GM19025 (cell line): ENCODE results near the gene GCN1.
"Not testable (repeated sequence)": the region's sequence is repeated elsewhere in the genome, so short reads cannot be mapped to it uniquely, and the experiment has no call there.

Source experiments
- ATAC-seq: cut with Tn5 transposase; IDR thresholded peaks from one replicate; pipeline ENCODE4 v1.9.1; 2021; ENCODE audit warnings: mild to moderate bottlenecking, low read depth, moderate library complexity; ENCODE audit not compliant: unreplicated experiment

Gene GCN1, protein sequence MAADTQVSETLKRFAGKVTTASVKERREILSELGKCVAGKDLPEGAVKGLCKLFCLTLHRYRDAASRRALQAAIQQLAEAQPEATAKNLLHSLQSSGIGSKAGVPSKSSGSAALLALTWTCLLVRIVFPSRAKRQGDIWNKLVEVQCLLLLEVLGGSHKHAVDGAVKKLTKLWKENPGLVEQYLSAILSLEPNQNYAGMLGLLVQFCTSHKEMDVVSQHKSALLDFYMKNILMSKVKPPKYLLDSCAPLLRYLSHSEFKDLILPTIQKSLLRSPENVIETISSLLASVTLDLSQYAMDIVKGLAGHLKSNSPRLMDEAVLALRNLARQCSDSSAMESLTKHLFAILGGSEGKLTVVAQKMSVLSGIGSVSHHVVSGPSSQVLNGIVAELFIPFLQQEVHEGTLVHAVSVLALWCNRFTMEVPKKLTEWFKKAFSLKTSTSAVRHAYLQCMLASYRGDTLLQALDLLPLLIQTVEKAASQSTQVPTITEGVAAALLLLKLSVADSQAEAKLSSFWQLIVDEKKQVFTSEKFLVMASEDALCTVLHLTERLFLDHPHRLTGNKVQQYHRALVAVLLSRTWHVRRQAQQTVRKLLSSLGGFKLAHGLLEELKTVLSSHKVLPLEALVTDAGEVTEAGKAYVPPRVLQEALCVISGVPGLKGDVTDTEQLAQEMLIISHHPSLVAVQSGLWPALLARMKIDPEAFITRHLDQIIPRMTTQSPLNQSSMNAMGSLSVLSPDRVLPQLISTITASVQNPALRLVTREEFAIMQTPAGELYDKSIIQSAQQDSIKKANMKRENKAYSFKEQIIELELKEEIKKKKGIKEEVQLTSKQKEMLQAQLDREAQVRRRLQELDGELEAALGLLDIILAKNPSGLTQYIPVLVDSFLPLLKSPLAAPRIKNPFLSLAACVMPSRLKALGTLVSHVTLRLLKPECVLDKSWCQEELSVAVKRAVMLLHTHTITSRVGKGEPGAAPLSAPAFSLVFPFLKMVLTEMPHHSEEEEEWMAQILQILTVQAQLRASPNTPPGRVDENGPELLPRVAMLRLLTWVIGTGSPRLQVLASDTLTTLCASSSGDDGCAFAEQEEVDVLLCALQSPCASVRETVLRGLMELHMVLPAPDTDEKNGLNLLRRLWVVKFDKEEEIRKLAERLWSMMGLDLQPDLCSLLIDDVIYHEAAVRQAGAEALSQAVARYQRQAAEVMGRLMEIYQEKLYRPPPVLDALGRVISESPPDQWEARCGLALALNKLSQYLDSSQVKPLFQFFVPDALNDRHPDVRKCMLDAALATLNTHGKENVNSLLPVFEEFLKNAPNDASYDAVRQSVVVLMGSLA (N-terminal part only)

GRCh38 chr12:120194534-120195395 is at the start of gene GCN1:
Gene GCN1 (minus strand): TSS chr12:120194715. CDS start chr12:120194697, 18 bp downstream.
- peak; percentile 77 for ATAC-seq

- ATAC-seq, result no peak
Observed at GRCh38 chr12:120242971-120243699, 48.6 kb upstream of the GCN1 start.

DNA sequence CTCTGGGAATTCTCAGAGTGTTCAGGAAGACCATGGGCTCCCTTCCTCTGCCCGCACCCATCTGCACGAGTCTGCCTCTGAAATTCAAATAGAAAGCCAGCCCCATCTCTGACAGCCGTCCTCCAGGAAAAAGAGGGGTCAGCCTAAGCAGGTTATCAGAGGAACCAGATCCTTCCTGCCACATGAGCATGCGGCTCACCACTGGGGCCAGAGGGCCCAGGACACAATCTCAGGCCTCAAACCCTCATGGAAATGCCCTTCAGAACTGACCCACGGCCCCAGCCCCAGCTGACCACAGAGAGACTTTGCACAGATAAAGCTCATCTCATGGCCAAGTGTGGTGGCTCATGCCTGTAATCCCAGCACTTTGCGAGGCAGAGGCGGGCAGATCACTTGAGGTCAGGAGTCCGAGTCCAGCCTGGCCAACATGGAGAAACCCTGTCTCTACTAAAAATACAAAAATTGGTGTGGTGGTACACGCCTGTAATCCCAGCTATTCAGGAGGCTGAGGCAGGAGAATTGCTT is 47.8 kb upstream of the GCN1 start:
- no peak for ATAC-seq

DNA sequence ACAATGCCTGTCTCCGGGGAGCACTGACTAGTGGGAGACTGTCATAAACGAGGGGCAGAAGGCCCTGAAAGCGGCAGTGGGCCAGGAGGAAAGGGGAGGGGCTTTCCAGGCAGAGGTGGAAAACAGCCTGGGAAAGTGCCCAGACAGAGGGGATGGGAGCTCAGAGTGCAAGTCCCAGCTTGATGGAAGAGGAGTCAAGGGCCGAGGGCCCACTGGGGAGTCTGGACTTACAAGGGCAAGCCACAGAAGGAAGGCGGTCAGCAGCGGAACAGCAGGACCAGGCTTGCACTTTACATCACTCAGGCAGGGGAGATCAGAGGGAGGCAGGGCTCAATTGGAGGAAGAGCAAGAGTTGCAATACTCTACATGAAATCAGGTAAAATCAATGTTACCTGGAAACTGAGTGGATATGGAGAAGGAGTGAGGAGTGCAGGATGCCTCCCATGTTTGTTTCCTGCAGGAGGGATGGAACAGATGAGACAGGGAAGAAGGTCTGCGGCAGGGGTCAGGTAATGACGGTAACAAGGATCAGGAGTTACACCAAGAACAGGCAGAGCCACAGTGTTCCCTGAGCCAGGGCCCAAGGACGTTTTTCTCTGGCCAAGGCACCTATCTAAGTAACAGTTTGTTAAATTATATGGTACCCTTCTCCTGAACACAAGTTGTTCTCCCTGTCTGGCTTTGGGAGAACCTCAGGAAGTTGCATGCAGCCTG is 47.2 kb upstream of the GCN1 start:
- no peak for ATAC-seq

GRCh38 chr12:120240495-120240833 is 45.9 kb upstream of the GCN1 start:
- ATAC-seq, result no peak

DNA sequence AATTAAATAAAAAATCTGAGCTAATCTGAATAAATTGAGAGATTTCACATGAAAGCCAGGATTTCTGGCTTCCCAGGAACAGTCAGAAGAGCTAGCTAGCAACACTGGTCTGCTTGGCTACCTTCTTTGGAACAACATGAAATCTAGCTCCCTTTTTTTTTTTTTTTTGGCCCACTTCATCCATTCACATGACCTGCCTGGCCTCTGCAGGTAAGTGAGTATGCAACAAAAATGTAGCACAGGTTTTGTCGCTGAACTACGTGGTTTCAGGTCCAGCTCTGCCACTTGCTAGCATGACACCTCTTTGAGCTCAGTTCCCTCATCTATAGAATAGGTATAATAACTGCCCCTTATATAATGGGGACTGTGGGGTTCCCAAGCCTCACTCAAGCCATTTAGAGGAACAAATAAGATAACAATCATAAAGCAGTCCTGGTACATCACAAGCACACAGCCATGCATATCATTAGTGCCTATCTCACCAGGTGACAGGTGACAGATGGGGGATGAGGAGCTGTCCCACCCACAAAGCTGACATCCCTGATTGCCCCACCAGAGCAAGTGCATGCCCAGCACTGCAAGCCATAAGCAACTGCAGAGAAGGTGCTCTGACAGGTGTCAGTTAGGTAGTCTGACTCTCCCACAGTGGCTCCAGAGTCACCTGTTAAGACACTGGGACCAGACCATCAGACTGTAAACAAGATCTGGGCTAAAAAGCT is 45.4 kb upstream of the GCN1 start:
- ATAC-seq, result no peak

DNA sequence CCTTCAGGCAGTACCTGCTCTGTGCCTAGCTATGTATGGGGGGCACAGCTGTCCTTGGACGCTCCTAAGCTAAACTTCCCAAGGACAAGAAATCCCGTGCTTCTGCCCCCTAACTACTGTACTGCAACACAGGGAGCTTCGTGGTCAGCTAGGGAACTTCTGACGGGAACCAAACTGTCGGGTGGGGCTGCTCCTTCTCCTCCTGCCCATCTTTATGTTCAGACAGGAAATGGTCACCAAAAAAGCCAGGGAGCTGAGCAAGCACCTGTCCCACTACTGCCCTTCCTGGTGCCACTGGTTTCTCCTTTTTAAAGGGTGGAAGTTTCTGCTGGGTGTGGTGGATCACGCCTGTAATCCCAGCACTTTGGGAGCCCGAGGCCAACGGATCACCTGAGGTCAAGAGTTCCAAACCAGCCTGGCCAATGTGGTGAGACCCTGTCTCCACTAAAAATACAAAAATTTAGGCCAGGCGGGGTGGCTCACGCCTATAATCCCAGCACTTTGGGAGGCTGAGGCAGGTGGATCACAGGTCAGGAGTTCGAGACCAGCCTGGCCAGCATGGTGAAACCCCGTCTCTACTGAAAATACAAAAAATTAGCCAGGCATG is 44.4 kb upstream of the GCN1 start:
- ATAC-seq, result no peak

GRCh38 chr12:120238217-120238616 is 43.7 kb upstream of the GCN1 start:
- ATAC-seq, result no peak

GRCh38 chr12:120237360-120238171 is 43.1 kb upstream of the GCN1 start:
- ATAC-seq, result no peak

DNA sequence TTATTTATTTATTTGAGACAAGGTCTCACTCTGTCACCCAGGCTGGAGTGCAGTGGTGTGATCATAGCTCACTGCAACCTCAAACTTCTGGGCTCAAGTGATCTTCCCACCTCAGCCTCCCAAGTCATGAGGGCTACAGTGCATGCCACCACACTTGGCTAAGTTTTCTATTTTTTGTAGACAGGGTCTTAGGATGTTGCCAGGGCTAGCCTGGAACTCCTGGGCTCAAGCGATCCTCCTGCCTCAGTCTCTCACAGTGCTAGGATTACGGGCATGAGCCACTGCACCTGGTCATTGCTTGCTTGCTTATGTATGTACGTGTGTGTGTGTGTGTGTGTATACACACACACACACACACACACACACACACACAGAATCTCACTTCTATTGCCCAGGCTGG is 42.3 kb upstream of the GCN1 start:
- ATAC-seq, result not testable (repeated sequence)

- no peak for ATAC-seq
Observed at GRCh38 chr12:120235369-120236323, 41.1 kb upstream of the GCN1 start.

- no peak for ATAC-seq
Observed at GRCh38 chr12:120234643-120235368, 40.3 kb upstream of the GCN1 start.

- ATAC-seq, result no peak
Observed at GRCh38 chr12:120231316-120232011, 36.9 kb upstream of the GCN1 start.

DNA sequence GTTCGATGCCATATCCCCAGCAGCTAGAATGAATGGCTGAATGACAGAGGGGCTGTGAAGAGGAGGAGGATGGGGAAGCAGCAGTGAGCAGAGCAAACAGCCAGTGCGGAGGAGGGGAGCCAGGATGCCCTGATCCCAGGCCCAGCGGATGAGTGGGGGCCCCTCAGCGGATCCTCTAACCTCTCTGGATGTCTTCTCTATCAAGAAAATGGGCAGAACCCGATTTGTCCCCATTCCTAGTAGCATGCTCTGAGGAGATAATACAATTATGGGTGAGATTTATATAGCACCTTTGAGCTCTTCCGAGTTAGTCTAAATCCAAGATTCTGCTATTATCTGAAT is 36.4 kb upstream of the GCN1 start:
- no peak for ATAC-seq
